Ascending aorta (tissue), 2 donors: ENCODE data around the gene C10orf88. TPM values are rescaled to one million over a fixed set of nuclear protein-coding genes. Genes with fewer than 3 reads are reported as not detected.
"Not testable (repeated sequence)": the region's sequence is repeated elsewhere in the genome, so short reads cannot be mapped to it uniquely, and the experiment has no call there.

Source experiments
- DNase-seq, 2 donors: peaks; one replicate each; pipeline ENCODE4 v3.0.0-alpha.2; 2019; ENCODE audit warnings: low spot score in 2 of 2
- H3K27ac ChIP-seq, 2 donors: fragments of 200-600 bp; sonication (generic); one replicate each; pipeline ENCODE4 v1.5.1; 2016 to 2017; ENCODE audit warnings: mild to moderate bottlenecking in 1 of 2
- H3K27me3 ChIP-seq: fragments of 200-600 bp; sonication (generic); one replicate; pipeline ENCODE4 v1.5.1; 2017
- H3K36me3 ChIP-seq, 2 donors: fragments of 200-600 bp; sonication (generic); one replicate each; pipeline ENCODE4 v1.5.1; 2016
- H3K4me1 ChIP-seq, 2 donors: fragments of 200-600 bp; sonication (generic); one replicate each; pipeline ENCODE4 v1.5.1; 2016 to 2017; ENCODE audit warnings: mild to moderate bottlenecking in 1 of 2
- H3K4me3 ChIP-seq, 2 donors: fragments of 200-600 bp; sonication (generic); one replicate each; pipeline ENCODE4 v1.5.1; 2016 to 2017; ENCODE audit warnings: mild to moderate bottlenecking in 1 of 2
- H3K9me3 ChIP-seq, 2 donors: fragments of 200-600 bp; sonication (generic); one replicate each; pipeline ENCODE4 v1.5.1; 2016
- intact Hi-C: fragments of 100-400 bp; cut with DNase I; formaldehyde crosslinking; loops from one replicate; pipeline ENCODE4 v1.15.1; 2023
- total RNA-seq: library from RNA; depleted of rRNA; stranded (reverse); fragments of >200 nt; gene quantifications from one replicate; pipeline ENCODE4 v1.1.0, GENCODE V29; 2016
- TF ChIP-seq, protein P1 (sequence below), 3 experiments: fragments of 200-600 bp in 2 of 3; fragments of 450-650 bp in 1 of 3; sonication (generic) in 2 of 3; IDR thresholded peaks; one replicate each; pipeline ENCODE4 v1.5.1; 2016 to 2019; ENCODE audit warnings: antibody characterized with exemption in 3 of 3, mild to moderate bottlenecking in 1 of 3, moderate library complexity in 1 of 3

The C10orf88 gene
- total RNA-seq, 1 donor from 2014 or later = 1.3 TPM

DNA sequence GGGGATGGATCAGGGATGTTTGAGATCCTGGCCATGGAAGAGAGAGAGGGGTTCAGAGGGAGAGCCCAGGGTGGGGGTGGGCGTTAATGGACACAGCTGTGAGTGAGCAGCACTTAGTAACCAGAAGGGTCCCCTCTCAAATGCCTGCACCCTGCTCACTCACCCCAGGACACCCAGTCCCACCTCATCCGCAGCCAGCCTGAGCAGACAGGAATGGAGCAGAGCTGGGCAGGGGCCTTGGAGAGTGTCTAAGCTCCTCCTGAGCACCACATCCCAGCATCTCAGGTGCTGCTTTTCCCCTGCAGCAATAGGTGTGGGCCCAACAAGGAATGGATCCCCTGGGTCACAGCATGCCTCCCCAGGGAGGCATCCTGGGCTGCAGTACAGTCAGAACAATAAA lies 38.3 kb downstream of the C10orf88 start:
- Histone ChIP-seq H3K27me3 (no peaks in the 10 kb centered on the region), H3K9me3 (no peaks in the 10 kb centered on the region), H3K4me3 (no peak overlapping the region), H3K4me1 (no peaks in the 10 kb centered on the region), H3K36me3 (no peaks in the 10 kb centered on the region), H3K27ac (no peak overlapping the region)
- DNase-seq = no peak
- intact Hi-C loops = no loop called here
- TF ChIP-seq, protein P1, sequence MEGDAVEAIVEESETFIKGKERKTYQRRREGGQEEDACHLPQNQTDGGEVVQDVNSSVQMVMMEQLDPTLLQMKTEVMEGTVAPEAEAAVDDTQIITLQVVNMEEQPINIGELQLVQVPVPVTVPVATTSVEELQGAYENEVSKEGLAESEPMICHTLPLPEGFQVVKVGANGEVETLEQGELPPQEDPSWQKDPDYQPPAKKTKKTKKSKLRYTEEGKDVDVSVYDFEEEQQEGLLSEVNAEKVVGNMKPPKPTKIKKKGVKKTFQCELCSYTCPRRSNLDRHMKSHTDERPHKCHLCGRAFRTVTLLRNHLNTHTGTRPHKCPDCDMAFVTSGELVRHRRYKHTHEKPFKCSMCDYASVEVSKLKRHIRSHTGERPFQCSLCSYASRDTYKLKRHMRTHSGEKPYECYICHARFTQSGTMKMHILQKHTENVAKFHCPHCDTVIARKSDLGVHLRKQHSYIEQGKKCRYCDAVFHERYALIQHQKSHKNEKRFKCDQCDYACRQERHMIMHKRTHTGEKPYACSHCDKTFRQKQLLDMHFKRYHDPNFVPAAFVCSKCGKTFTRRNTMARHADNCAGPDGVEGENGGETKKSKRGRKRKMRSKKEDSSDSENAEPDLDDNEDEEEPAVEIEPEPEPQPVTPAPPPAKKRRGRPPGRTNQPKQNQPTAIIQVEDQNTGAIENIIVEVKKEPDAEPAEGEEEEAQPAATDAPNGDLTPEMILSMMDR (IDR thresholded peaks at IDR 0.05) = no peak

DNA sequence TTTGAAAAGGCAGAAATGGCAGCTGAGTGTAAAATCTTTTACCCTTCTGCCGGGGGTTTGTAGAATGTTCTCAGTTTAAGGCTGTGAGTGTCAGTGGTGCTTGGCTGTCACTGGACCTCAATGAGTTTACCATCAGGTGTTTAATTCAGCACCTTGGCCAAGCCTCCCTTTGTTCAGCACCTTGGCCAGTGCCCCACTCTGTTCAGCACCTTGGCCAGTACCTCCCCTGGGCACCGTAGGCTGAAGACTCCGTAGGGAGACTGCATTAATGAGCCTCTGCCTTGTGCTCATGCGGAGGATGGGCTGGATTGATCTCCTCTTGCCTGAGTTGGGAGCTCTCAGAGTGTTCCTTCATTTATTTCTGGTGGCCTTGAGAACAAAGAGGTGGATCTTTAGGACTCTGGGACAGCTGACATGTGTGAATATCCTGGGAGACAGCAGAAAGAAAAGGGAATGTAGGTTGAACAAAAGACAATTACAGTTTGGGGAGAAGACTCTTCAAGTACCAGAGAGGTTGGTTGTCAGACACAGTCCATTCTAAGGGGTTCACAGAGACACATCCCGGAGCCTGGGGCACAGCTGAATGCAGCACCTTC lies 42.0 kb downstream of the C10orf88 start:
- Histone ChIP-seq H3K4me3 (no peak overlapping the region), H3K9me3 (no peaks in the 10 kb centered on the region), H3K27ac (no peak overlapping the region), H3K36me3 (no peaks in the 10 kb centered on the region), H3K4me1 (no peaks in the 10 kb centered on the region), H3K27me3 (no peaks in the 10 kb centered on the region)
- TF ChIP-seq, protein P1 (IDR thresholded peaks at IDR 0.05) = no peak
- DNase-seq = no peak
- intact Hi-C loops = no loop called here

DNA sequence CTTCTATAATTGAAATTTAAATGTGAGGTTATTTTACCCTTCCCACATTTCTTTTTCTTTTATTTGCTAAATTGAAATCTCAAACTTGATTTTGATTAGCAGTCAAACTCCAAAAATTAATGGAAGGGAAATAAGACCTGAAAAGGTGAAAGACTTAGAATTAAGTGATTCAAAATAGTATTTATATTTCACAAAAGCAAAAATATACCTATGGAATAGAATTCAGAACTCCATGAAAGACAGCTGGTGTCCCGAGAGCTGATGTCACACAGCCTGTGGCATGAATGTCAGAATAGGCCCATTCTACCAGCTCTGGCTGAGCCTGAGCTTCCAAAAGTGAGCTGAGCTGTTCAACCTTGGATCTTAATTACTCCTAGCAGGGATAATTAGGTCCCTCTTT lies 43.7 kb downstream of the C10orf88 start, which contains the start of gene FAM24A:
Gene FAM24A, plus strand, starts transcription at position 301 of the 400 bp plus-strand sequence. CDS start 1,025 bp downstream, outside the sequence.
- Histone ChIP-seq H3K9me3 (no peaks in the 10 kb centered on the region), H3K36me3 (no peaks in the 10 kb centered on the region), H3K4me3 (no peak within 1 kb of the TSS), H3K27me3 (no peaks in the 10 kb centered on the region), H3K27ac (no peak within 1 kb of the TSS), H3K4me1 (no peaks in the 10 kb centered on the region)
- intact Hi-C loops = no loop called here
- no peak for DNase-seq
- TF ChIP-seq, protein P1 (IDR thresholded peaks at IDR 0.05) = no peak

DNA sequence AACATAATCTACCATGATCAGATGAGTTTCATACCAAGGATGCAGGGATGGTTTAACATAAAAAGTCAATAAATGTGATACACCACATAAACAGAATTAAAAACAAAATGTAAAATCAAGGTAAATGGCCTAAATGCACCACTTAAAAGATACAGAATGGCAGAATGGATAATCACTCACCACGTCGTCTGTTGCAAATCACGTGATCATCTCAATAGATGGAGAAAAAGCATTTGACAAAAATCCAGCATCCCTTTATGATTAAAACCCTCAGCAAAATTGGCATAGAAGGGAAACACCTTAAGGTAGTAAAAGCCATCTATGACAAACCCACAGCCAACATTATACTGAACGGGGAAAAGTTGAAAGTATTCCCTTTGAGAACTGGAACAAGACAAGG lies 50.2 kb downstream of the C10orf88 start:
- H3K36me3 ChIP-seq, H3K9me3 ChIP-seq, H3K27me3 ChIP-seq, H3K27ac ChIP-seq, DNase-seq, H3K4me1 ChIP-seq, intact Hi-C loops, H3K4me3 ChIP-seq: not testable (repeated sequence)

DNA sequence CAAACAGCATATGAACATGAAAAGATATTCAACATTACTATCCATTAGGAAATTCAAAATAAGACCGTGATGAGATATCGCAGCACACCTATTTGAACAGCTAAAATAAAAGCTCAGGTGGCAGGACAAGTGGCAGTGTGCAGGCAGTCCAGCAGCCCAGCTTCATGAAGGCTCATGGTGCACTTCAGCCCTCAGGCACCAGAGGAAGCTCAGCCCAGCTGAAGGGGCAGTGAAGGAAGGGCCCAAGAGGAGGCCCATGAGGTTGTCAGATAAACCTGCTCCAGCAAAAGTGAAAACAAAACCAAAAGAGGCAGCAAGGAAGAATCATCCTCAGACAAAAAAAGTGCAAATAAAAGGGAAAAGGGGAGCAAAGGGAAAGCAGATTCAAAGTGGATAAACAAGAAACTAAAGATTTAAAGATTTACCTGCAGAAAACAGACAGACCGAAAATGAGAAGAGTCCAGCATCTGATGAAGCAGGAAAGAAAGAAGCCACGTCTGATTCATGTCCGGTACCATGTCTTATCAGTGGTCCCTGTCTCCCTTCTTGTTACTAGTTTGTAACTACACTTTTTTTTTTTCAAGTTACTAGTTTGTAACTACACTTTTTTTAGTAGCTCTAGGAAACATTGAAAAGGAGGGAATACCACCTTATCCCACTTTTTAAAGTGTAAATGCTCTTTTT lies 59.6 kb downstream of the C10orf88 start:
- no peak for DNase-seq
- no peak overlapping the region for H3K27ac ChIP-seq
- H3K4me1 ChIP-seq = no peaks in the 10 kb centered on the region
- no peaks in the 10 kb centered on the region for H3K27me3 ChIP-seq
- intact Hi-C loops = no loop called here
- no peaks in the 10 kb centered on the region for H3K36me3 ChIP-seq
- no peaks in the 10 kb centered on the region for H3K9me3 ChIP-seq
- TF ChIP-seq, protein P1 (IDR thresholded peaks at IDR 0.05) = no peak
- no peak overlapping the region for H3K4me3 ChIP-seq

DNA sequence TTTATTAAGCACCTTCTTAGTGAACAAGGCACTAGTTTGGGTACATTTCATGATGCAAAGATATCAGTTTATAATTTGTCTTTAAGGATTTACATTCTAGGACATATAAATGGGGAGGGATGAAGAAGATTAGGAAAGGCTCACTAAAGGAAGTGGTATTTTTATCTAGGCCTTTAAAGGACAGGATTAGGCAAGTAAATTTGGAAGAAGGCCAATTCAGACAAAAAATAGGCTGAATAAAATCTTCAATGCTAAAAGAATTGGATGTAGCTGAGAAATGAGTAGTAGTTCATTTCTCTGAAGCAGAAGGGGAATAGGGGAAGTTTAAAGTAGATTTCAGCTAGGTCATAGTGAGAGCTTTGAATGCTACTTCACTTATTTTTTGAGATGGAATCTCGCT lies 69.9 kb downstream of the C10orf88 start:
- TF ChIP-seq, protein P1 (IDR thresholded peaks at IDR 0.05) = no peak
- no peak for DNase-seq
- Histone ChIP-seq H3K36me3 (no peaks in the 10 kb centered on the region), H3K9me3 (no peaks in the 10 kb centered on the region), H3K4me3 (no peak overlapping the region), H3K27ac (no peak overlapping the region), H3K4me1 (peaks cover 0 to 2% of the 10 kb centered on the region in 2 donors), H3K27me3 (no peaks in the 10 kb centered on the region)
- intact Hi-C loops = no loop called here
